GM12878 (cell line): Measurements from ENCODE around the gene FGR.

Source experiments
- GATAD2B ChIP-seq: fragments of 450-650 bp; conservative IDR thresholded peaks from 2 replicates; pipeline ENCODE4 v1.6.1; 2017; ENCODE audit warnings: low read depth, mild to moderate bottlenecking, moderate library complexity
- ZNF274 ChIP-seq: IDR thresholded peaks from one replicate; pipeline ENCODE4 v1.8.0; 2011; ENCODE audit not compliant: insufficient read length, insufficient read depth
- TF ChIP-seq, protein P1 (sequence below): fragments of 450-650 bp; formaldehyde crosslinking; IDR thresholded peaks from 2 replicates; pipeline ENCODE4 v1.4.0; 2020; ENCODE audit warnings: mild to moderate bottlenecking, moderate library complexity

DNA sequence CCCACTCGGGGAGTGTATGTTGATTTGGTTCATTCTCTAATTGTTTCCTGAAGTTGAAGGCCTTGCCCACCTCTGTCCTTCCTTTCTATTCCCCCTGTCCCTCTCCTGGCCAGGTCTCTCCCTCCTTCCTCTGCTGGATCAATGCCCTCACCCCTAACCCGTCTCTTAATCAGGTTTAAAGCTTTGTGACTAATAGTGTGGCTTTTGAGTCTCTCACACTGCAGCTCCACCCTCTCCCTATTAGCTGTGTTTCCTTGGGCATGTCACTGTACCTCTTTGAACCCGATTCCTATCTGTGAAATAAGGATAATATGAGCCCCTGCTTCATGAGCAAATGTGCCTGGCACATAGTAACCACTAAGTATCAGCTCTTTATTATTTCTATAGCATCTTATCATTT lies 51.5 kb downstream of the FGR start:
- TF ChIP-seq ZNF274: no peak
- TF ChIP-seq, protein P1, sequence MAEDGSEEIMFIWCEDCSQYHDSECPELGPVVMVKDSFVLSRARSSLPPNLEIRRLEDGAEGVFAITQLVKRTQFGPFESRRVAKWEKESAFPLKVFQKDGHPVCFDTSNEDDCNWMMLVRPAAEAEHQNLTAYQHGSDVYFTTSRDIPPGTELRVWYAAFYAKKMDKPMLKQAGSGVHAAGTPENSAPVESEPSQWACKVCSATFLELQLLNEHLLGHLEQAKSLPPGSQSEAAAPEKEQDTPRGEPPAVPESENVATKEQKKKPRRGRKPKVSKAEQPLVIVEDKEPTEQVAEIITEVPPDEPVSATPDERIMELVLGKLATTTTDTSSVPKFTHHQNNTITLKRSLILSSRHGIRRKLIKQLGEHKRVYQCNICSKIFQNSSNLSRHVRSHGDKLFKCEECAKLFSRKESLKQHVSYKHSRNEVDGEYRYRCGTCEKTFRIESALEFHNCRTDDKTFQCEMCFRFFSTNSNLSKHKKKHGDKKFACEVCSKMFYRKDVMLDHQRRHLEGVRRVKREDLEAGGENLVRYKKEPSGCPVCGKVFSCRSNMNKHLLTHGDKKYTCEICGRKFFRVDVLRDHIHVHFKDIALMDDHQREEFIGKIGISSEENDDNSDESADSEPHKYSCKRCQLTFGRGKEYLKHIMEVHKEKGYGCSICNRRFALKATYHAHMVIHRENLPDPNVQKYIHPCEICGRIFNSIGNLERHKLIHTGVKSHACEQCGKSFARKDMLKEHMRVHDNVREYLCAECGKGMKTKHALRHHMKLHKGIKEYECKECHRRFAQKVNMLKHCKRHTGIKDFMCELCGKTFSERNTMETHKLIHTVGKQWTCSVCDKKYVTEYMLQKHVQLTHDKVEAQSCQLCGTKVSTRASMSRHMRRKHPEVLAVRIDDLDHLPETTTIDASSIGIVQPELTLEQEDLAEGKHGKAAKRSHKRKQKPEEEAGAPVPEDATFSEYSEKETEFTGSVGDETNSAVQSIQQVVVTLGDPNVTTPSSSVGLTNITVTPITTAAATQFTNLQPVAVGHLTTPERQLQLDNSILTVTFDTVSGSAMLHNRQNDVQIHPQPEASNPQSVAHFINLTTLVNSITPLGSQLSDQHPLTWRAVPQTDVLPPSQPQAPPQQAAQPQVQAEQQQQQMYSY (CRISPR knock-in tag): no peak
- TF ChIP-seq GATAD2B: no peak
